PFSK-1 (cell line): ENCODE results near the gene STAG3.

Experiments used
- POLR2AphosphoS5 ChIP-seq: IDR thresholded peaks from 2 replicates; pipeline ENCODE4 v1.6.1; 2012; ENCODE audit warnings: low read depth, mild to moderate bottlenecking, control low read depth, low read length, moderate library complexity
- TF ChIP-seq, protein P1 (sequence below), 2 experiments: IDR thresholded peaks; 2 replicates each; pipeline versions ENCODE4 v1.6.1 to v1.8.0; 2011 to 2012; ENCODE audit warnings: low read depth in 2 of 2, low read length in 2 of 2, control low read depth in 1 of 2, inconsistent platforms in 1 of 2, mild to moderate bottlenecking in 1 of 2, moderate library complexity in 1 of 2; ENCODE audit not compliant: insufficient read depth in 1 of 2

DNA sequence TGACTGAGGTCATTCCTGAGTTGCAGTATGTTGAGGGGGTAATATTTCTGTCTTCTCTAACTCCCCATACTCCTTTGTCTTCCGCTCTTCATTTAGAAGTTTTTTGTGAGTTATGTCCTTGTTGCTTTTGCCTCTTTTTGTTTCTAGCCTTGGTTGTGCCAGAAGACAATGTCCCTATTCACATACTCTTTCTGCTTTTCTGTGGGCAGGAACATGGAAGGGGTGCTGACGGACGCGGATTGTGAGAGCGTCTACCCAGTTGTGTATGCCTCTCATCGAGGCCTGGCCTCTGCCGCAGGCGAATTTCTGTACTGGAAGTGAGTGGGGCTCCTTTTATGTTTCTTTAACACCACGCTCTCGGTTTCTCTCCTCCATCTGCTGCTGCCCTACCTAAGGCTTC lies 20.5 kb downstream of the STAG3 start:
- TF ChIP-seq, protein P1, sequence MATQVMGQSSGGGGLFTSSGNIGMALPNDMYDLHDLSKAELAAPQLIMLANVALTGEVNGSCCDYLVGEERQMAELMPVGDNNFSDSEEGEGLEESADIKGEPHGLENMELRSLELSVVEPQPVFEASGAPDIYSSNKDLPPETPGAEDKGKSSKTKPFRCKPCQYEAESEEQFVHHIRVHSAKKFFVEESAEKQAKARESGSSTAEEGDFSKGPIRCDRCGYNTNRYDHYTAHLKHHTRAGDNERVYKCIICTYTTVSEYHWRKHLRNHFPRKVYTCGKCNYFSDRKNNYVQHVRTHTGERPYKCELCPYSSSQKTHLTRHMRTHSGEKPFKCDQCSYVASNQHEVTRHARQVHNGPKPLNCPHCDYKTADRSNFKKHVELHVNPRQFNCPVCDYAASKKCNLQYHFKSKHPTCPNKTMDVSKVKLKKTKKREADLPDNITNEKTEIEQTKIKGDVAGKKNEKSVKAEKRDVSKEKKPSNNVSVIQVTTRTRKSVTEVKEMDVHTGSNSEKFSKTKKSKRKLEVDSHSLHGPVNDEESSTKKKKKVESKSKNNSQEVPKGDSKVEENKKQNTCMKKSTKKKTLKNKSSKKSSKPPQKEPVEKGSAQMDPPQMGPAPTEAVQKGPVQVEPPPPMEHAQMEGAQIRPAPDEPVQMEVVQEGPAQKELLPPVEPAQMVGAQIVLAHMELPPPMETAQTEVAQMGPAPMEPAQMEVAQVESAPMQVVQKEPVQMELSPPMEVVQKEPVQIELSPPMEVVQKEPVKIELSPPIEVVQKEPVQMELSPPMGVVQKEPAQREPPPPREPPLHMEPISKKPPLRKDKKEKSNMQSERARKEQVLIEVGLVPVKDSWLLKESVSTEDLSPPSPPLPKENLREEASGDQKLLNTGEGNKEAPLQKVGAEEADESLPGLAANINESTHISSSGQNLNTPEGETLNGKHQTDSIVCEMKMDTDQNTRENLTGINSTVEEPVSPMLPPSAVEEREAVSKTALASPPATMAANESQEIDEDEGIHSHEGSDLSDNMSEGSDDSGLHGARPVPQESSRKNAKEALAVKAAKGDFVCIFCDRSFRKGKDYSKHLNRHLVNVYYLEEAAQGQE (IDR thresholded peaks at IDR 0.05; ENCODE audit: insufficient read depth in 1 of 2, low read depth in 2 of 2, low read length in 2 of 2), result no peak
- no peak for TF ChIP-seq POLR2AphosphoS5
